ENCODE results near the gene TMEM186.
"Not testable (repeated sequence)": the region's sequence is repeated elsewhere in the genome, so short reads cannot be mapped to it uniquely, and the experiment has no call there.

Gene TMEM186

GRCh38 chr16:8760021-8760420 is 37.4 kb downstream of the TMEM186 start:
- no peak for DNase-seq (ENCODE audit: extremely low read depth, low read depth)

GRCh38 chr16:8758022-8758421 is 39.4 kb downstream of the TMEM186 start:
- no peak for TF ChIP-seq CTCF (IDR thresholded peaks at IDR 0.05; ENCODE audit: low read depth, low read length)
- DNase-seq (ENCODE audit: extremely low read depth, low read depth): no peak

More at GRCh38 chr16:8760021-8760420, 37.4 kb downstream of the TMEM186 start:
- TF ChIP-seq CTCF (IDR thresholded peaks at IDR 0.05; ENCODE audit: low read depth, low read length): no peak

GRCh38 chr16:8756755-8757154 is 40.7 kb downstream of the TMEM186 start:
- no peak for DNase-seq (ENCODE audit: extremely low read depth, low read depth)

GRCh38 chr16:8753416-8754054 is 43.9 kb downstream of the TMEM186 start:
- no peak for DNase-seq (ENCODE audit: extremely low read depth, low read depth)
- TF ChIP-seq CTCF (IDR thresholded peaks at IDR 0.05; ENCODE audit: low read depth, low read length): no peak

More at GRCh38 chr16:8756755-8757154, 40.7 kb downstream of the TMEM186 start:
- TF ChIP-seq CTCF (IDR thresholded peaks at IDR 0.05; ENCODE audit: low read depth, low read length): no peak

GRCh38 chr16:8752706-8753105 is 44.7 kb downstream of the TMEM186 start:
- DNase-seq (ENCODE audit: extremely low read depth, low read depth): no peak
- TF ChIP-seq CTCF (IDR thresholded peaks at IDR 0.05; ENCODE audit: low read depth, low read length): no peak

- DNase-seq (ENCODE audit: extremely low read depth, low read depth): peak; percentile 1
- no peak for TF ChIP-seq CTCF (IDR thresholded peaks at IDR 0.05; ENCODE audit: low read depth, low read length)
Observed at GRCh38 chr16:8751481-8752311, 45.7 kb downstream of the TMEM186 start.

- DNase-seq (ENCODE audit: extremely low read depth, low read depth): not testable (repeated sequence)
Observed at GRCh38 chr16:8748944-8749343, 48.5 kb downstream of the TMEM186 start.

Data from AG09319 (cell line).